Upper lobe of right lung (tissue), 1 donor: Measurements from ENCODE around the gene CCDC187. TPM values are rescaled to one million over a fixed set of nuclear protein-coding genes. Genes with fewer than 3 reads are reported as not detected.

ENCODE experiments used
- ATAC-seq: fragments of 200-7000 bp; cut with Tn5 transposase; one replicate; pipeline ENCODE4 v1.9.1; 2020; ENCODE audit warnings: mild to moderate bottlenecking, moderate library complexity
- DNase-seq: peaks from one replicate; pipeline ENCODE4 v3.0.0-alpha.2; 2020
- H3K27ac ChIP-seq: fragments of 200-600 bp; one replicate; pipeline ENCODE4 v1.8.0; 2022
- H3K27me3 ChIP-seq: fragments of 200-600 bp; one replicate; pipeline ENCODE4 v1.8.0; 2022; ENCODE audit warnings: mild to moderate bottlenecking
- H3K36me3 ChIP-seq: fragments of 200-600 bp; one replicate; pipeline ENCODE4 v1.8.0; 2022
- H3K4me1 ChIP-seq: fragments of 200-600 bp; one replicate; pipeline ENCODE4 v1.8.0; 2022
- H3K4me3 ChIP-seq: fragments of 200-600 bp; one replicate; pipeline ENCODE4 v1.8.0; 2022; ENCODE audit warnings: mild to moderate bottlenecking
- H3K9me3 ChIP-seq: fragments of 200-600 bp; one replicate; pipeline ENCODE4 v1.8.0; 2022
- intact Hi-C: fragments of 100-400 bp; cut with DNase I; formaldehyde crosslinking; loops from one replicate; pipeline ENCODE4 v1.11.0; 2022
- total RNA-seq: library from RNA; stranded (reverse); fragmentation: NEBNext Ultra II Directional; extraction: Animal tissue kit (Norgen Biotek cat#: 25700); gene quantifications from one replicate; pipeline ENCODE4 v1.2.1, GENCODE V29; 2021
- TF ChIP-seq, protein P1 (sequence below): fragments of 200-600 bp; IDR thresholded peaks from one replicate; pipeline ENCODE4 v1.8.0; 2022; ENCODE audit warnings: antibody characterized with exemption
- donor health status: DM: no; HTN: yes; CAD: no; lungs with severe emphysema.

Gene CCDC187
- total RNA-seq, 1 donor from 2014 or later, result 0.09 TPM

DNA sequence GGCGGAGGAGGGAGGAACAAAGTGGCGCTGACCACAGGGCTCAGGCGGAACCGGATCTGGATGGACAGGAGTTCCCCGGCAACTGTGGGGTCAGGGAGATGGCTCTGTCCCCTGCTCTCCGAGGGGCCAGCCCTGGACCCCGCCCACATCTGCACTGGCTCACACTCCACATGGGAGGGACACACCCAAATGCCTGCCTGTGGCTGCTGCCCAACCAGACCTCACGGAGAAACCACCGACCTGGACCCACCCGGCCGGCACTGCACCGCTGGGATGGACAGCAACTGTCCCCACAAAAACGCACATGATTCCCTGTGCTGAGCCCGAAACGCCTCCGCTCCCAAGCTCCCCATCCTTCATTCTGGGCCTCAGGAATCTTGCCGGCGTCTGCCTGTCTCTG is 4.8 kb downstream of the CCDC187 start:
- no peaks in the 10 kb centered on the region for H3K27me3 ChIP-seq

DNA sequence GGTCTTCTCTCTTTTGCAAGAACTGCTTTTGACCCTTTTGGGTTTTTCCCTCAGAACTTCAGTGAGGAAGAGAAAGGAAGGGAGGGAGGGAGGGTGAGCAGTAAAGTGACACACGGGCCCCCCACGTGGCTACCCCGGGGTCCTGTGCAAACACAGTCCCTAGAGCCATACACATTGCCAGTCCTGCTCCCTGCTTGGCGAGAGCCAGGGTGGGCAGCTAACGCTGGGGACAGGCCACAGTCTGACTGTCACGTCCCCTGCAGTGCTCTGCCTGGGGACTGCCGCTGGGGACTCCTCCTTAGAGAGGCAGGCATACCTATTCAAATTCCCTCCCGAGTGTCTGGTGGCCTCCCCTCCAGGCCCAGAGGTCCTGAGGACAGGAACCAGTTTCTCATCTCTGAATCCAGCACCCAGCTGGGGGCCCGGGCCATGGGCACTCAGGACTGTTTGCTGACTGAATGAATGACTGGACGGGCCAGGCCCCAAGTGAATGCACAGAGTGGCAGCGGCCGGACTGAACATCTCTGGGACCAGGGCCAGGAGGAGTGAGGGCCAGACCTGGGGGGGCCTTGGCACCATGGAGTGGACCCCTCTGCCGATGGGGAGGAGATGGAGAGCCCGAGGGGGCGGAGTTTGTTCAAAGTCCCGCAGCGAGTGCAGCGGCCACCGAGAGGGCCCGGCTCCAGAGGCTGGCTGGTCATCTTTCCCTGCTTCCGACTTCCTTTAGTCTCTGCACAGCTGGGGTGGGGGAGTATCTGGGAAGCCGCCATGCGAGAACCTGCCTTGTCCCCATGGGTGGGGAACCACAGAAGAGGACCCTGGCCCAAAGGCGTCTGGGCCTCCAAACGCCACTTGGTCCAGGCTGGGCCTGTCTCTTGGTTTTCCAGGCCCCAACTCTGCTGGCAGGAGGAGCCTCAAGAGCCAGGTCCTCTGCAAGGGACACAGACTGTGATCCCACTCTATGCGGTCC is 5.8 kb downstream of the CCDC187 start:
- intact Hi-C loops, result no loop called here
- H3K4me3 ChIP-seq, result no peak overlapping the region
- H3K27ac ChIP-seq, result no peak overlapping the region
- DNase-seq (no peak), ATAC-seq (no peak)
- TF ChIP-seq, protein P1, sequence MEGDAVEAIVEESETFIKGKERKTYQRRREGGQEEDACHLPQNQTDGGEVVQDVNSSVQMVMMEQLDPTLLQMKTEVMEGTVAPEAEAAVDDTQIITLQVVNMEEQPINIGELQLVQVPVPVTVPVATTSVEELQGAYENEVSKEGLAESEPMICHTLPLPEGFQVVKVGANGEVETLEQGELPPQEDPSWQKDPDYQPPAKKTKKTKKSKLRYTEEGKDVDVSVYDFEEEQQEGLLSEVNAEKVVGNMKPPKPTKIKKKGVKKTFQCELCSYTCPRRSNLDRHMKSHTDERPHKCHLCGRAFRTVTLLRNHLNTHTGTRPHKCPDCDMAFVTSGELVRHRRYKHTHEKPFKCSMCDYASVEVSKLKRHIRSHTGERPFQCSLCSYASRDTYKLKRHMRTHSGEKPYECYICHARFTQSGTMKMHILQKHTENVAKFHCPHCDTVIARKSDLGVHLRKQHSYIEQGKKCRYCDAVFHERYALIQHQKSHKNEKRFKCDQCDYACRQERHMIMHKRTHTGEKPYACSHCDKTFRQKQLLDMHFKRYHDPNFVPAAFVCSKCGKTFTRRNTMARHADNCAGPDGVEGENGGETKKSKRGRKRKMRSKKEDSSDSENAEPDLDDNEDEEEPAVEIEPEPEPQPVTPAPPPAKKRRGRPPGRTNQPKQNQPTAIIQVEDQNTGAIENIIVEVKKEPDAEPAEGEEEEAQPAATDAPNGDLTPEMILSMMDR, result no peak
- H3K4me1 ChIP-seq, result no peaks in the 10 kb centered on the region
- H3K36me3 ChIP-seq, result no peaks in the 10 kb centered on the region
- H3K27me3 ChIP-seq, result no peaks in the 10 kb centered on the region
- no peaks in the 10 kb centered on the region for H3K9me3 ChIP-seq

More for the DNA sequence above, 4.8 kb downstream of the CCDC187 start:
- ATAC-seq (no peak), DNase-seq (no peak)
- no peaks in the 10 kb centered on the region for H3K4me1 ChIP-seq
- TF ChIP-seq, protein P1, result no peak
- no peaks in the 10 kb centered on the region for H3K36me3 ChIP-seq
- no peaks in the 10 kb centered on the region for H3K9me3 ChIP-seq
- no peak overlapping the region for H3K27ac ChIP-seq
- H3K4me3 ChIP-seq, result no peak overlapping the region
- intact Hi-C loops, result no loop called here

DNA sequence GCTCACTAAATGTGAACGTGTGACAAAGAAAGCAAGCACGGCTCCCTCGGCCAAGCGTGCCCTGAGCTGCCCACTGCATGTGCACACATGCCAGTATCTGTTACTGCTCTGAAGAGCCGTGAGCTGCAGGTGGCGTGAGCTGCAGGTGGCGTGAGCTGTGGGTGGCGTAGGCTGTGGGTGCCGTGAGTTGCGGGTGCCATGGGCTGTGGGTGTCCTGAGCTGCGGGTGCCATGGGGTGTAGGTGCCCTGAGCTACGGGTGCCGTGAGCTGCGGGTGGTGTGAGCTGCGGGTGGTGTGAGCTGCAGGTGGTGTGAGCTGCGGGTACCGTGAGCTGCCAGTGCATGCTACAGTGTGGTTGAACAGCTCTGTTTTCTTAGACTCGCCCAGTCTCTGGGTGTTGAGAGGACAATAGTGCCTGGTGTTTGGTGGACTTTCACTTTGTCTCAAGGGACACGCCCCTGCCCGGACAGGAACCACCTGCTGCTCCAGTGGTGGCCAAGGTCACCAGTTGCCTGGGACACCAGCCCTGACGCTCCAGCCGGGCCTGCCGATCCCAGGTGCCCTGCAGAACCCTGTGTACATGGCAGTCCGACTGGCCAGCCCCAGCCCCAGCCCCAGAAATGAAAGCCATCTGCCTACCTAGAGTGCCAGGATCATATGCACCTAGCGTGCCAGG is 6.7 kb downstream of the CCDC187 start:
- no peak for DNase-seq
- no peaks in the 10 kb centered on the region for H3K36me3 ChIP-seq
- TF ChIP-seq, protein P1, result no peak
- no peaks in the 10 kb centered on the region for H3K4me1 ChIP-seq
- H3K4me3 ChIP-seq, result no peak overlapping the region
- H3K9me3 ChIP-seq, result no peaks in the 10 kb centered on the region
- ATAC-seq, result peak; percentile 9
- no peaks in the 10 kb centered on the region for H3K27me3 ChIP-seq
- intact Hi-C loops, result no loop called here
- H3K27ac ChIP-seq, result no peak overlapping the region

DNA sequence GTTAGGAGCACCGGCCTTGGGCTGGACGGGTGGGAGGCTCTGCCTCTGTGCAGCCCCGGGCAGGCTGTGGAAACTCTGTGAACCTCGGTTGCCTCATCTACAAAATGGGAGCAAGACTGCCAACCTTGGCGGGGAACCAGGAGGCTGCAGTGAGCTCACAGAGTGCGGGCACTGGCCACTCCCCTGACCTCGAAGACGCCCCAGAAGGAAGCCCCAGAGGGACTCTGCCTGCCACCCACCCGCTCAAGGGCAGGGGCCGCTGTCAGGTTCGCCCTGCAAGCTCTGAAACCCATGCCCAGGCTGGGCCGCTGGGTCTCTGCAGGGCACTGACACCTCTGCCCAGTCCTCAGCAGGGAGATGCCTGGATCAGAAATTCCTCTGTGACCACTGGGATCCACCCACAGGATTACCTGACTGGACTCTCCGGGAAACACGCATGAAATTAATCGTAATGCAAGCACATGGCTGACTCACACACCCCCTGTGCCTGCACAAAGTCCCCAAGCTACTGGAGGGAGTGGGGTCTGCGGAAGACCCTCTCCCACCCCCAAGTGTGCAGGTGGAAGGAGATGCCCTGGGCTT is 7.4 kb downstream of the CCDC187 start:
- no peak for ATAC-seq
- intact Hi-C loops, result no loop called here
- Histone ChIP-seq H3K27ac (no peak overlapping the region), H3K9me3 (no peaks in the 10 kb centered on the region), H3K36me3 (no peaks in the 10 kb centered on the region), H3K4me3 (no peak overlapping the region), H3K27me3 (no peaks in the 10 kb centered on the region), H3K4me1 (no peaks in the 10 kb centered on the region)
- no peak for DNase-seq
- TF ChIP-seq, protein P1, result no peak

DNA sequence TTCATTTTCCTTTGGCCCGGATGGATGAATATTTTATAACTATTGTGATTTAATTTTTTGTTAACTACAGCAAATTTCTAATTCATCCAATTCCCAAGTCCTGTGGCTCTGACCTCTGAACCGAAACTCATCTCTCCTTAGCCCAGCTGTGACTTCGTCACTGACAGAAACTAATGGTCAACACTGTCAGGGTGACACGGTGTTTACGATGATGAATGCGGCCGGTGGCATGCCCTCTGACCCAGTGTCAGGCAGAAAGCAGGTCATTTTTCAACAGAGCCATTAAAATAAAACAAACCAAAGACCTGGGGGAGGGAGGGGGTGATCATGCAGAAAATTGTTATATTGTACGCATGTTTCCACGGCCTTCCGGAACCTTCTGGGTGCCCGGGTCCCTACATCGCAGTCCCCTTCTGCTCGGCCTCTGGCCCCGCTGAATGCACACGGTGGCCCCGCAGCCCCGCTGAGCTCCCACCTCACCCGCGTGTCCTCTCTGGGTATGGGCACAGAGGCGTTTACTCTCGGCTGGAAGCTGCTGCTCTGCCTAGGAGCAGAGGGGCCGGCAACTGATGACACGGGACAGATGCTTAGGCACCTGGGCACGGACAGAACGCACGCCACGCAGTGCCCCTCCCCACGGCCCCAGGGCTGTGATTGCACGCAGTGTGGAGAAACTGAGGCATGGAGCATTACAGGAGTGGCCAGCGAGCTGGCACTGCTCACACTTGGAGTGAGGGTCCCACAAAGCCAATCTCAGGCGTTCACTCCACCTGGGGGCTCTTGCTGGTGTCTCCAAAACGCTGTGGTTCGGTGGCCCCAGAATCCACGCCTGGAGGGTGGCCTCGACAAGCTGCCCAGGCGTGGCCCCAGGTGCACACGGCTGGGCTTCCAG is 8.1 kb downstream of the CCDC187 start:
- no peaks in the 10 kb centered on the region for H3K36me3 ChIP-seq
- no peak overlapping the region for H3K27ac ChIP-seq
- H3K4me3 ChIP-seq, result no peak overlapping the region
- no peaks in the 10 kb centered on the region for H3K27me3 ChIP-seq
- H3K9me3 ChIP-seq, result no peaks in the 10 kb centered on the region
- TF ChIP-seq, protein P1, result no peak
- intact Hi-C loops, result no loop called here
- no peaks in the 10 kb centered on the region for H3K4me1 ChIP-seq
- no peak for DNase-seq
- ATAC-seq, result no peak
